Fibroblast of villous mesenchyme (primary cell): ENCODE measurements around the gene CTNNA1. TPM values are rescaled to one million over a fixed set of nuclear protein-coding genes. Genes with fewer than 3 reads are reported as not detected.

Source experiments
- DNase-seq: peaks from one replicate; pipeline ENCODE4 v3.0.0-alpha.2; 2010; ENCODE audit warnings: low read depth
- H3K4me3 ChIP-seq: 2 replicates; pipeline ENCODE4 v1.5.1; 2011; ENCODE audit warnings: low read depth, mild to moderate bottlenecking, low read length
- total RNA-seq: library from RNA; depleted of rRNA; stranded (reverse); fragments of >200 nt; gene quantifications from 2 replicates; pipeline ENCODE4 v1.2.3, GENCODE V29; 2012
- TF ChIP-seq, protein P1 (sequence below): IDR thresholded peaks from 2 replicates; pipeline ENCODE4 v1.5.1; 2012; ENCODE audit warnings: low read depth, mild to moderate bottlenecking, low read length; ENCODE audit not compliant: insufficient read depth

CTNNA1 gene
- total RNA-seq, 1 donor = 461 TPM

DNA sequence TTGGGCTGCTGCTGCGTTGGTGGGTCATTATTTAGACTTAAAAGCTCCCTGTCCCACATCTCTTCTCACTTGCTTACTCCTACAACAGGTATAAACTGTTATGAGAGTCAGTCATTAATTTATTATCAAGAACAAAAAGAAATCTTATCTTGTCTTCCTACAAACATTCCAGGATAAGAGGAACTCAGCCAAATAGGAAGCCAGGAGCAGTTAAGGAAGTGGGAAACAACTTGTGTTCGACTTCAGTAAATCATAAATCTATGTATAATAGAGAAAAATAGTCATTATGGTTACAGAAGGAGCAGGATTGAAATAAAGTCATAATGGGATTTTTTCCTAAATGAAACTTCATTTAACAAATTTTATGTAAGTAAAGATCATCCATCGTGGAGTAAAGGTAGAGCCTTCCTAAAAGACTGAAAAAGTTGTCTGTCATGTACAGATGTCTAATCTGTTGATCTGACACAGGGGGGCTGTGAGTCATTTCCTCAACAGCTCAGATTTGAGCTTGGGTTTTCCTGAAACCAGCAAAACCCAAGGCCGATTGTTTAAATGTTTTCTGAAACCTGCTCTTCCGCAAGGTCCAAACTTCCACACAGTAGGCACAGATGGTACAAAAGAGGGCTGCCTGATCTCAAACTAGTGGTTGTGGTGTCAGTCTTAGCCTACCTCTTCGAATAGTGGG lies 147.2 kb downstream of the CTNNA1 start:
- DNase-seq = peak; percentile 69
- TF ChIP-seq, protein P1, sequence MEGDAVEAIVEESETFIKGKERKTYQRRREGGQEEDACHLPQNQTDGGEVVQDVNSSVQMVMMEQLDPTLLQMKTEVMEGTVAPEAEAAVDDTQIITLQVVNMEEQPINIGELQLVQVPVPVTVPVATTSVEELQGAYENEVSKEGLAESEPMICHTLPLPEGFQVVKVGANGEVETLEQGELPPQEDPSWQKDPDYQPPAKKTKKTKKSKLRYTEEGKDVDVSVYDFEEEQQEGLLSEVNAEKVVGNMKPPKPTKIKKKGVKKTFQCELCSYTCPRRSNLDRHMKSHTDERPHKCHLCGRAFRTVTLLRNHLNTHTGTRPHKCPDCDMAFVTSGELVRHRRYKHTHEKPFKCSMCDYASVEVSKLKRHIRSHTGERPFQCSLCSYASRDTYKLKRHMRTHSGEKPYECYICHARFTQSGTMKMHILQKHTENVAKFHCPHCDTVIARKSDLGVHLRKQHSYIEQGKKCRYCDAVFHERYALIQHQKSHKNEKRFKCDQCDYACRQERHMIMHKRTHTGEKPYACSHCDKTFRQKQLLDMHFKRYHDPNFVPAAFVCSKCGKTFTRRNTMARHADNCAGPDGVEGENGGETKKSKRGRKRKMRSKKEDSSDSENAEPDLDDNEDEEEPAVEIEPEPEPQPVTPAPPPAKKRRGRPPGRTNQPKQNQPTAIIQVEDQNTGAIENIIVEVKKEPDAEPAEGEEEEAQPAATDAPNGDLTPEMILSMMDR = no peak
- no peak overlapping the region for H3K4me3 ChIP-seq

DNA sequence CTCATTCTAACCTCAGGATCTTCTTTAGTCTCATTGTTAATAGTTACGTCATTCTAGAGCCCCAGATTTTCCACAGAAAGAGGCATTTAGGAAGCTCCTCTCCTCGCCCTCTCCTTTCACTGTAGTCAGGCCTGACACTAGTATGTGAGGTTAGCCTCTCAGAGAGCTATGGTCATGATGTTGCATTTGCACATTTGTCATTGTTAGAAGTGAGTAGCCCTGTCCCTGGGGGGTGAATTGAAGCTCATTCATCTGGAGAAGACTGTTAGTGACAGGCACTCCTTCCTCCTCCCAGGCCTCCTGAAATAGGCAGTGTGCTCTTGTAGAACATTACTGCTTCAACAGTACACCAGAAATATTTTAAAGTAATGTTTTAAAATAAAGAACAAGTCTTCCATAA lies 148.5 kb downstream of the CTNNA1 start:
- TF ChIP-seq, protein P1 = no peak
- no peak overlapping the region for H3K4me3 ChIP-seq
- DNase-seq = no peak

DNA sequence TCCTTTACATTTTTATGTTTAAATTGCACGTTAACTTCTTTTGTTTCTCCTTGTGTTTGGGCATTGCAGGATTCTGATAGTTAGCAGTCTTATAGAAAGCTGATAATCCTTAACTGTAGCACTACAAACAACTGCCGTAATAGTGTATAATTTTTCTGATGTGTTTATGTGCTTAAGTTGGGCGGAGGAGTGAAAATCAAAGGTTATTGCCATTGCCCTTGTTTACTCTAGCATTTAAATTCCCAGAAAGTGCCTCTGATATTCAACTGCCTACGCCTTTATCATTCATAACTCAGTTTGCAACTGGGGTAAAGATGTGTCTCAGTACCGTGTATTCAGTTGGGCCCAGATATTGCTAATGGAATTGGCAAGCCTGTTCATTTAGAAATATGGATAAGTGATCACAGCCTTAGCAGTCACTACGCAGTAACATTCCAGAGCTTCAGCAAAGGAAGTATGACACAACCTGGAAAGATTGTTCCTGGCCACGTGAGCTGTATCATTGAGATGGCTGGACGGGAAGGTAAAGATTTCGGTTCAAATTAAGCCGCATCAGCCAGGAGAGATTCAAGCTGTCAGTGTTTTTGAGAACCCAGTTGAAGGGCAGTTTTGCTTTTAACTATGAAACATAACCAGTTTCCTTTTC lies 150.0 kb downstream of the CTNNA1 start:
- no peak overlapping the region for H3K4me3 ChIP-seq
- TF ChIP-seq, protein P1 = no peak
- peak; percentile 52 for DNase-seq

DNA sequence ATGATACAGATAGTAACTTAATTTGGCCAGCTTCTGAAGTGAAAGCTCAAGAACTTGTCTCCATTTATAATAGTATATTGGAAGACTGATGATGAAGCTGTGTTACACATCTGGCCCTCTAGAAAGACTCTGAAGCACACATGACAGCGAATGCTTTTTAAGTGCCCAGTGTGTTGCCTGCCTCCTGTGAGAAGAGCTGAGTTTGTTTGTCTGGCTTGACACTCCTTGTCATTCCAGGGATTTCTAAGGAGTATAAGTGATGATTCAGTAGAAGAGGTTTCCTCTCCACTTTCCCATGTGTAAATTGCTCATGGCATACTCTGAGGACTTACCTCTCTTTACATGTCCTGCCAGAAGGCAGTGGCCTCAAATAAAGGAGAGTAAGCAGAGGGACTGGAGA lies 152.3 kb downstream of the CTNNA1 start:
- TF ChIP-seq, protein P1 = no peak
- DNase-seq = peak; percentile 61

DNA sequence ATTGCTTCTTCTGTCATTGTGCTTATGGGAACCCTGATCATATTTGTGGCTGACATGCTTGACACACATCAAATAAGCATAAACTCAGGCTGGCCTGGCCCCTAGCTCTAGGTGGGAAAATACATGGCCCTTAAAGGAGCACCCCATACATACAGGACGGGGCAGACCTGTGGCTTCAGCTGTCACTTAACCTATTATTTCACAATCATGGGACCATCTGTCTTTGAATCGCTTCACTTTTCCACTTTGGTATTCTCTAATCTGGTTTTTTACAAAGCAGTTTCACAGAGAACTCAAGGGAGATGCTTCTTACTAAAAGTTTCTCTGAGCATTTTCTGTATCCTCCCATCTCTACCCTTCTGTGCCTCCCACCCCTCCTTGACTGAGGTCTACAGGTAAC lies 156.5 kb downstream of the CTNNA1 start:
- H3K4me3 ChIP-seq = no peak overlapping the region
- DNase-seq = no peak
- TF ChIP-seq, protein P1 = no peak

More for the DNA sequence above, 152.3 kb downstream of the CTNNA1 start:
- no peak overlapping the region for H3K4me3 ChIP-seq

DNA sequence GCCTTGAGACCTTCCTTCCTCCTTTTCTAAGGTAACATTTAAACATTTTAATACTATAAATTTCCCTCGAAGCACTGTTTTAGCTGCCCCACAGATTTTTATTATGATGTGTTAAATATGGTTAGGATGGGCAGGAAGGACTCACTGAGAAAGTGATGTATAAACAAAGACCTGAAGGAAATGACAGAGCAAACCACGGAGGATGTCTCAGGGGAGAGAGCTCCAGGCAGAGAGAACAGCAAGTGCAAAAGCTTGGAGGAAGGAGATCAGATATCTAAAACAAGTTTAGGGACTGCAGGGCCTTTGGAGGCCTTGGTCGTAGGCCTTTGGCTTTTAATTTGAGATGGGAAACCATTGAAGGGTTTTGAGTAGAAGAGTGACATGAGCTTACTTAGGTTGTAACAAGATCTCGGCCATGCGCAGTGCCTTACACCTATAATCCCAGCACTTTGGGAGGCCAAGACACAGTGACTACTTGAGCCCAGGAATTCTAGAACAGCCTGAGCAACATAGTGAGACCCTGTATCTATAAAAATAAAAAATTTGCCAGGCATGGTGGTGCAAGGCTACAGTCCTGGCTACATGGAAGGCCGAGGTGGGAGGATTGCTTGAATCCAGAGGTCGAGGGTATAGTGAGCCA lies 157.4 kb downstream of the CTNNA1 start:
- TF ChIP-seq, protein P1 = no peak
- no peak for DNase-seq
- H3K4me3 ChIP-seq = no peak overlapping the region
